HG03439 (cell line): Measurements from ENCODE around the gene EFCAB10.
A peak's percentile ranks its signal among the peaks of the same experiment; 100 is the strongest.

Experiments
- ATAC-seq: cut with Tn5 transposase; IDR thresholded peaks from one replicate; pipeline ENCODE4 v1.9.1; 2021; ENCODE audit warnings: mild to moderate bottlenecking, moderate library complexity; ENCODE audit not compliant: unreplicated experiment

Gene EFCAB10

GRCh38 chr7:105581066-105581811, at the start of gene EFCAB10:
Gene EFCAB10 (minus strand): TSS chr7:105581493. CDS start chr7:105581463, 30 bp downstream.
- peak; percentile 79 for ATAC-seq

DNA sequence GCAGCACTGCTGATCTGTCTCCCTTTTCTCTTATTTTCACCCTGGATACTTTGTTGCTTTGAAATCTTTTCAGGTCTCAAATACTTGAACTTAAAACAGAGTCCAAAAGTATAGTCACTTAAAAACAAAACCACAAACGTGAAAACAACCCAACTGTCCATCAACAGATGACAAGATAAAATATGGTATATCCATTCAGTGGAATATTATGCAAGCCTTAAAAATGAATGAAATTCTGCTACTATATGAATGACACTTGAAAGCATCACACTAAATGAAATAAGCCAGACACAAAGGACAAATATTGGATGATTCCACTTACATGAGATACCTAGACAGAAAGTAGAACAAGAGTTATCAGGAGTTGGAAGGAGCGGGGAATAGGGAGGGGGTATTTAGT, 44.7 kb upstream of the EFCAB10 start:
- no peak for ATAC-seq

DNA sequence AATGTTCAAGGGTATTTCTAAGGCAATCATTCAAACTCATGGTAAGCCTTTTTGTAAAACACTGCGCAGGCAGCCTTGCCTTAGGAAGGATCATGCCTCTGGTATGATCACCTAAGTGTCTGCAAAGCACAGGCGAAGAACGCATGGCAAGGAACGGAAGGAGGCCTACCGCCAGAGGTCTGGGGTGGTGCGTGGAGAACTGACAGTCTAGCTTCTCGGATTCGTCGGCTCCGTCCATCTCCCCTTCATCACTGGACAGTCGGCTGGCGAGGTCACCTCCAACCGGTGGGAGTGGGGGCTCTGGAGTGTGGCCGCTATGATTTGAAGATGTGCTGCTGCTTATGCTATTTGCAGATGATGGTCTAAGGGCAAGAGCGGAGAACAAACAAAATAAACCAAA, 42.6 kb upstream of the EFCAB10 start:
- ATAC-seq, result no peak

DNA sequence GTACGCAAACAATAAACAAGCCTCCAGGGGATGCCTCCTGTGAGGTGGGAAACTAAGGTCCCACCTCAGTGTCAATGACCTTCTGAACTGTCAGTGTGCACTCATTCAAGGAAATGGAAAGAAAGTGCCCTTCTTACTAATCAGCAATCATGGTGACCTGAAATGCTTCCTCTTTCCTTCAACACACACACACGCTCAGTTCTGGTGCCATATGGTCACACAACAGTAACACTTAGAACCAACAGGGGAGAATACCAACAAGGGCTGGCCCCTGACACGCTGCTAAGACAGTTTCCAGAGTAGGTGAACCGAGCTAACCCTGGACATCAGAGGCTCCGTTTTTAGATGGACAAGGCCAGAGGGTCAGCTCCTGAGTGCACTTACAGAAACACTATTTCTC, 42.1 kb upstream of the EFCAB10 start:
- ATAC-seq, result no peak

GRCh38 chr7:105622106-105622731, 40.9 kb upstream of the EFCAB10 start:
- no peak for ATAC-seq

GRCh38 chr7:105621617-105622016, 40.3 kb upstream of the EFCAB10 start:
- no peak for ATAC-seq

DNA sequence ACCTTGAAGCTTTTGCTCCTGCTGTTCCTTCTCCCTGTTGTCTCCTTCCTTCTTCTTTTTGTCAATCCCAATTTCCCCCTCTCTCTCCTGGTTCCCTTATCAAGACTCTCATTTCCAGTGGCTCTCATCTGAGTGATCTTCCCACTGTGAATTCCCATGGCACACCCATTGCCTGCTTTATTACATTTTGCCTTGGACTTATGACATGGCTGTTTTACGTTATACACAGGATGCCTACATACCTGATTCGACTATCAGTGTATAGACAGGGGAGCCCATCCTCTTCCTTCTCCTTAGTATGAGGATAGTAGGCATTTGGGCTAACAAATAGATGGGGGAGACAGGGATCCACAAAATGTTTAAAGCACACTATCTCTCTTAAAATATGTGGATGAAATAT, 39.9 kb upstream of the EFCAB10 start:
- no peak for ATAC-seq

- ATAC-seq, result no peak
Observed at GRCh38 chr7:105619590-105619989, 38.3 kb upstream of the EFCAB10 start.

GRCh38 chr7:105618016-105618296, 36.7 kb upstream of the EFCAB10 start:
- ATAC-seq, result no peak

GRCh38 chr7:105617280-105618015, 36.2 kb upstream of the EFCAB10 start:
- no peak for ATAC-seq

DNA sequence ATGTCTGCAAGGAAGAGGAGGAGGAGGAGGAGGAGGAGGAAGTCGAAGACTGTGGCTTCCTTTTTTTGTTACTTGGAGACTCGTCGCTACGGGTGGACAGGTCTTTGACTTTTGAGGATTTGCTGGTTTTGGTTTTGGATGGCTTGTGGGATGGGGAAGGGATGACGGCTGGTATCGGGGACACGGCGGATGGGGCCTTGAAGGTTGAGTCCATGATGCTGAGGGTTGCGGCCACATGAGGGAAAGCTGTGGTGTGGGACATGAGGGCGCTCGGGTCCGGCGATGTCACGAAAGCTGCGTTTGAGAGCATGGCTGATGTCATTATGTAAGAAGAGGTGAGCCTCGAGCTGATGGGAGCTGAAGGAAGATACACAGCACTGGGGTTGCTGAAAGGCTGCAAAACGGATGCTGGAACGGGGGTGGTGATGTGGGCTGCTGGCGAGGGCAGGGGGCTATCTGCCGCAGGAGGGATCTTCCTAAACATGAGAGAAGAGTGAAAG, 33.1 kb upstream of the EFCAB10 start:
- ATAC-seq, result no peak

GRCh38 chr7:105613611-105614330, 32.5 kb upstream of the EFCAB10 start:
- no peak for ATAC-seq

- no peak for ATAC-seq
Observed at GRCh38 chr7:105612806-105613205, 31.5 kb upstream of the EFCAB10 start.

DNA sequence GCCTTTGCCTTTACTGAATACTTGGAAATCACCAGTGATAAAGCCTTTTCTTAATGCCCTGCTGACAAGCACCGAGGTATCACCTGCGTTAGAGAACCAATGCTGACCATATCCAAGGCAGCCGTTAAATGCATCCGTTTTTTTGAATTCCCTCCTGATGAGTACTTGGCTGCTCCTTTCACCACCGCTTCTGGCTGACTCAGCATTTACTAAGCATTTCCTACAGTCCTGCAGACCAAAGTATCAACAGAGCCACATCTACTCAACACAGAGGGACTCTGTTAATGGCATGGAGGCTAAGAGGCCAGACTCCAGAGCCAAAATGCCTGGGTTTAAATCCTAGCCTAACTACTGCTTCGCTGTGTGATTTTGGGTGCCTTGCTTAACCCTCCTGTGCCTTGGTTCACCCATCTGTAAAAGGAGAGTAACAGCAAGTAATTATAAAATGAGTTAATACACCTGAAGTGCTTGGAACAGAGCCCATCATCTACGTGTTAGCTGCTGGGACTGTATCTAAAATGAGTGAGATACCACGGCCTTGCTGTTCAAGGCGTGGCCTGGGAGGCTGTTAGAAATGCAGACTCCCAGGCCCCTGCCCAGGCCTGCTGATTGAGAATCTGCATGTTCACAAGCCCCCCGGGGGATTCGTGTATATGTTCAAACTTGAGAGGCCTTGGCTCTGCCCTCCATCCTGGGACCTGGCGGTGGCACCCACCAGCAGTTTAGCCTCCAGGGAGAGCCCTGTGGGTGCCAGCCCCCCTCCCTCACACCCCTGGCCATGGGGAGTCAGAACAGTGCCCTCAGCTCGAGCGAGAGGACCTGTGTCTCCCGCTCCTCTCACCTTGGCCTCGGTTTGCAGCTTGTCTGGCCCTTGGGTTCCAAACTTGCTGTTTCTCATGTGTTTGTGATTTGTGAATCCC, 30.8 kb upstream of the EFCAB10 start:
- ATAC-seq, result no peak

DNA sequence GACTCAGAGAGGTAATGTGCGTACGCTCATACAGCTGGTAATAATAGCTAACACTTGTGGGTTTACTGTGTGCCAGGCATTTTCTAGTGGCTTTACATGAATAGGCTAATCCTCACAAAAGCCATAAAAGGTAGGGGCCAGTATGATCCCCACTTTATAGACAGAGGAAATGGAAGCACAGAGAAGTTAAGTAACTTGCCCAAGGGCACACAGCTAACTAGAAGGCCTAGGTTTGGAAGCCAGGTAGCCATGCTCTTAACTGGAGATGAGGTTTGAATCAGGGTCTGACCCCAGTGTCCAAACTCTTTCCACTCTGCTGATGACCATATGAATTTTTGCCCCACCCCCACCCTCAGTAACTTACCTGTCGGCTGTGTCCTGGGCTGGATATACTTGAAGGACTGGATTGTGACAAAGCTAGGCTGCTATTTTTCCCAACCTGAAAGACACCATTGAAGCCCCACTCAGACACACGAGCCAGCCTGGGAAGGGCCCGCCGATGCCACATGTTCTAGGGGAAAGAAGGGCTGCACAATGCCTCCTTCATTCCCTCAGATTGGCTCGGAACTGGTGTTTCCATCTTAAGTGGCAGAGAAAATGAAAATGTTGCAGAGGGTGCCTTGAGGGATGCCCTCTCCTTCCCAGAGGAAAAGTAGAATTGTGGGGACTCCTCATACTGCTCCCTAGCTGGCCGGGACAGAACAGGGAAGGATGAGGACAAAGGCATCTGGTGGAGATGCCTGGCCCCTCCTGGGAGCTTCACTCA, 29.1 kb upstream of the EFCAB10 start:
- no peak for ATAC-seq

- ATAC-seq, result no peak
Observed at GRCh38 chr7:105602325-105603305, 21.3 kb upstream of the EFCAB10 start.

DNA sequence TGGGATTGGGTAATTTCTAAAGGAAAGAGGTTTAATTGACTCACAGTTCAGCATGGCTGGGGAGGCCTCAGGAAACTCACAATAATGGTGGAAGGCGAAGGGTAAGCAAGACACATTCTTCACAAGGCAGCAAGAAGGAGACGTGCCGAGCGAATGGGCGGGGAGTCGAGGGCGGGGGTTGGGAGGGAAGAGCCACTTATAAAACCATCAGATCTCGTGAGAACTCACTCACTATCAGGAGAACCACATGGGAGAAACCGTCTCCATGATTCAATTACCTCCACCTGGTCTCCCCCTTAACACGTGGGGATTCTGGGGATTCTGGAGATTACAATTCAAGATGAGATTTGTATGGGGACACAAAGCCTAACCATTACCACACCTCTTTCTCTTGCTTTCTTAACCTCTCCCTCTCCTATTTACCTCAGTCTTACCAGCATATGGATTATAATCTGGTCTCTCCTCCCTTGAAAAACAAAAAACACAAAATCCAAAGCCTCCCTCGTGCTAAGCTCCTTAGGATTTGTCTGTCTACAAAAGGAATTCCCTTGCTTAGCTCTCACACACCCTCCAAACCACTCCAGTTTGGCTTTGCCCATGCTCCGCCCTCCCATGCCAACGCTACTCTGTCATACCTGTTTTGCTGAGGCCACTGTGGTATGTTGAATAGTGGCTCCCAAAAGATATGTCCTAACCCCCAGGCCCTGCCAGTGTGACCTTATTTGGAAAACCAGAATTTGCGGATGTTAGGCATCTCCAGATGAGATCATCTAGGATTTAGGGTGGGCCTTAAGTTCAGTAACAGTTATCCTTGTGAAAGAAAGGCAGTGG, 19.6 kb upstream of the EFCAB10 start:
- no peak for ATAC-seq
